Kidney epithelial cell (primary cell): ENCODE measurements around the gene DDAH1. TPM values are rescaled to one million over a fixed set of nuclear protein-coding genes. Genes with fewer than 3 reads are reported as not detected.
A peak's percentile ranks its signal among the peaks of the same experiment; 100 is the strongest.

Experiments used
- DNase-seq: peaks from one replicate; pipeline ENCODE4 v3.0.0-alpha.2; 2010; ENCODE audit warnings: low read depth
- H3K27me3 ChIP-seq: 2 replicates; pipeline ENCODE4 v1.6.0; 2011; ENCODE audit warnings: low read length; ENCODE audit not compliant: control insufficient read depth, insufficient read depth
- H3K36me3 ChIP-seq: 2 replicates; pipeline ENCODE4 v1.5.1; 2011; ENCODE audit warnings: low read length; ENCODE audit not compliant: control insufficient read depth, insufficient read depth
- H3K4me3 ChIP-seq: 2 replicates; pipeline ENCODE4 v1.5.1; 2011; ENCODE audit warnings: low read depth, mild to moderate bottlenecking, control low read depth, low read length
- CTCF ChIP-seq: IDR thresholded peaks from 2 replicates; pipeline ENCODE4 v1.5.1; 2011; ENCODE audit warnings: mild to moderate bottlenecking, moderate library complexity, low read length, control low read depth, inconsistent platforms; ENCODE audit not compliant: insufficient read depth, poor library complexity, severe bottlenecking
- total RNA-seq: library from RNA; depleted of rRNA; stranded (reverse); fragments of >200 nt; gene quantifications from 2 replicates; pipeline ENCODE4 v1.2.3, GENCODE V29; 2015

The DDAH1 gene
- total RNA-seq, 1 donor from 2014 or later = 33.4 TPM

- H3K27me3 ChIP-seq = no peaks in the 10 kb centered on the region
- no peak for DNase-seq
- H3K36me3 ChIP-seq = no peaks in the 10 kb centered on the region
- no peak for TF ChIP-seq CTCF
- H3K4me3 ChIP-seq = no peak overlapping the region
These were observed 57.1 kb downstream of the DDAH1 start for GRCh38 chr1:85407746-85408377.

DNA sequence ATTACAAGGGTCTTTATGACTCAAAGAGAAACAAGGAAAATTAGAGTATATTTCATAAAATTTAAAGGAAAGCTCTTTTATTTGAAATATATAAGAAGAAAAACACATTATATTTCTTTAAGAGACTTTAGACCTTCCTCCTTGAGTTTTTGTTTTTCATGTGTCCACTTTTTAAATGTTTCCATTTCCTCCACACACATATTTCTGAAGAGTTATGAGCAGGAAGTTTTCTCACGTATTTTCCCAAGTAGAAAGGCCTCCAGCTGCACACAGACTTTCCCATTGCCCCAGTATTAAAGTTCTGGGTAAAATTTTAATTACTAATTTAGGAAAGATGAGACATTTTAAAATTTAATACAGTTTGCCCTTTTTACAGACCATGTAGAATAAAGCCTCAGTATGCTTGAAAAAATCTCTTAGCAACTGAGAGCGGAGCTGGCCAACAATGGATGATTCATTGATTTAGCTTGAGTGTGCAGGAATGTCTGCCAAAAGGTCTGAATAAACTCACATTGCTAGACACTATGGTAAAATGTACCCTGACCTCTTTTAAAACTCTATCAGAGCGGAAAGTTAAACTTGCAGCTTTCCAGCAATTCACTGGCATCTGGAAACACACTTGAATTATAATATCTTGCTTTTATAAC, 57.9 kb downstream of the DDAH1 start:
- H3K36me3 ChIP-seq = no peaks in the 10 kb centered on the region
- peak; percentile 84 for DNase-seq
- no peaks in the 10 kb centered on the region for H3K27me3 ChIP-seq
- H3K4me3 ChIP-seq = no peak overlapping the region
- no peak for TF ChIP-seq CTCF

DNA sequence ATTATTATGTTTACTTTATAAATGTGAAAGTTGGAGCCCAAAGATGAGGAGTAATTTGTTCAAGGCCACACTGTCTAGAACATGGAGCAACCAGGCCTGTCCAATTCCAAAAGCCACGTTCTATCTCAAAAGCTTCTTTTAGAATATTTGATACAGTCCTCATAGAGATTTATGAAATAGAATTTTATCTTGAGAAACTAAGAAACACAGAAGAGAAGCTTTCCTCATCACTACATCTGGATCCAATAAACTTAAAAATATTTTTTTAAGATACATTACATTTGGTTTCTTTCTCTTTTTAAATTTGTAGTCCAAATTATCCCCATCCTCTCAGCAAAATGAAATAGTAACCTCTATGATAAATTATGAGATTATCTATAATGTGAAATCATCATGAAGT, 58.9 kb downstream of the DDAH1 start:
- no peak overlapping the region for H3K4me3 ChIP-seq
- no peaks in the 10 kb centered on the region for H3K36me3 ChIP-seq
- no peak for TF ChIP-seq CTCF
- no peaks in the 10 kb centered on the region for H3K27me3 ChIP-seq
- no peak for DNase-seq

DNA sequence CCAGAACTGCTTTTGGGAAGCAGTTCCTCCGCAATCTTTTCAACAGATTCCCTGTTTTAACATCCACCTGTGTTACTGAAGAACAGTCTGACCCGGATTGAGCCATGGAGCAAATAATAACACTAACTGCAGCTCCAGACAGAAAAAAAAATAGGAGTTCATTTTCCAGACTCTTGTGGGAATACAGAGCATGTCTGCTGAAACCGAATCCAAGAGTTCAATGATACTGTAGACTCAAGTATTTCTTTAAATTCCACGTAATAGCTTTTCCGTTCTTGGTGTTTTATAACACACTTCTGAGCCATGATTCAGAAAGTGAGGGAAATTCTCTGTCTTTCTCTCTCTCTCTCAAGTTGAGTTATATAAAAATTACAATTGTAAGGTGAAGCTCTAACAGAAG, 60.6 kb downstream of the DDAH1 start:
- DNase-seq = no peak
- TF ChIP-seq CTCF = no peak
- H3K4me3 ChIP-seq = no peak overlapping the region

GRCh38 chr1:85398391-85399064, 66.4 kb downstream of the DDAH1 start:
- no peaks in the 10 kb centered on the region for H3K27me3 ChIP-seq
- no peak overlapping the region for H3K4me3 ChIP-seq
- no peaks in the 10 kb centered on the region for H3K36me3 ChIP-seq
- peak; percentile 31 for TF ChIP-seq CTCF
- DNase-seq = peak; percentile 2

More for the DNA sequence above, 60.6 kb downstream of the DDAH1 start:
- Histone ChIP-seq H3K27me3 (no peaks in the 10 kb centered on the region), H3K36me3 (no peaks in the 10 kb centered on the region)
